ENCODE results near the gene ZNF438.

DNA sequence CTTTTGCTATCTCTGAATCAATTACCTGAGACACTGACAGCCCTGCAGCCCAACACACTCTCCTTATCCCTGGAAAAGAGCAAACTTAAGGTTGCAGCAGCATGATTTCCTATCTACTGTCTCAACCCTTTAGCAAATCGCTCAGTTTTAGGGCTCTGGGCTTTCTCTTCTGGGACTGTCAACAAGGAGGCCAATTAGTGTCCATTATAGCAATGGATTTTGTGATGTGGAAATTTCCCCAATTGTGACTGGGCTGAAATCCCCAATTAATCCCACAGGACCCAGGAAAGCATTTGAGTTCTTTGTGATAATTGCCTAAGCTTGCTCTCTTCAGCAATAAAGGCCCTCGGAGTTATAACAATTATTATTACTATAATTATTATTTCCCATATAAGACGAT lies 197.0 kb downstream of the ZNF438 start:
- TF ChIP-seq, protein P1, sequence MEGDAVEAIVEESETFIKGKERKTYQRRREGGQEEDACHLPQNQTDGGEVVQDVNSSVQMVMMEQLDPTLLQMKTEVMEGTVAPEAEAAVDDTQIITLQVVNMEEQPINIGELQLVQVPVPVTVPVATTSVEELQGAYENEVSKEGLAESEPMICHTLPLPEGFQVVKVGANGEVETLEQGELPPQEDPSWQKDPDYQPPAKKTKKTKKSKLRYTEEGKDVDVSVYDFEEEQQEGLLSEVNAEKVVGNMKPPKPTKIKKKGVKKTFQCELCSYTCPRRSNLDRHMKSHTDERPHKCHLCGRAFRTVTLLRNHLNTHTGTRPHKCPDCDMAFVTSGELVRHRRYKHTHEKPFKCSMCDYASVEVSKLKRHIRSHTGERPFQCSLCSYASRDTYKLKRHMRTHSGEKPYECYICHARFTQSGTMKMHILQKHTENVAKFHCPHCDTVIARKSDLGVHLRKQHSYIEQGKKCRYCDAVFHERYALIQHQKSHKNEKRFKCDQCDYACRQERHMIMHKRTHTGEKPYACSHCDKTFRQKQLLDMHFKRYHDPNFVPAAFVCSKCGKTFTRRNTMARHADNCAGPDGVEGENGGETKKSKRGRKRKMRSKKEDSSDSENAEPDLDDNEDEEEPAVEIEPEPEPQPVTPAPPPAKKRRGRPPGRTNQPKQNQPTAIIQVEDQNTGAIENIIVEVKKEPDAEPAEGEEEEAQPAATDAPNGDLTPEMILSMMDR (IDR thresholded peaks at IDR 0.05; ENCODE audit: low read depth, low read length, poor library complexity, severe bottlenecking) = no peak
- TF ChIP-seq EZH2phosphoT487 (IDR thresholded peaks at IDR 0.05; ENCODE audit: borderline replicate concordance, low read length) = no peak

All from DOHH2 (cell line).